Measurements from ENCODE around the gene PRKCQ.

The PRKCQ gene

DNA sequence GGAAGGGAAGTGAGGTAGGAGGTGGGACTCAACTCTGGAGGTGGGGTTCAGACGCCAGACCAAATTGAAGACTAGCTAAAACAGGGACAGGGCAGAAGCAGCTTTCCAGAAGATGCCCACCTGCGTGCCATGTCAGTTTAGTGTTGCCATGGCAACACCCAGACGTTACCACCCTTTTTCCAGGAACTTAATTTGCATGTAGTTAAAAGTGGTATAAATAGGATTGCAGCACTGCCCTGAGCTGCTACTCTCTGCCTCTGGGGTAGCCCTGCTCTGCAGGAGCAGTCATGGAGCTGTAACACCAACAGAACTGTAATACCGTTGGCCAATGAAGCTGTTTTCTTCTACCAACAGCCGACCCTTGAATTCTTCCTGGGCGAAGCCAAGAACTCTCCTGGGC lies 93.8 kb downstream of the PRKCQ start:
- no peak overlapping the region for H3K27ac ChIP-seq (ENCODE audit: low read length)
- no peaks in the 10 kb centered on the region for H3K27me3 ChIP-seq (ENCODE audit: insufficient read depth, low read length, poor library complexity)
- no peaks in the 10 kb centered on the region for H4K20me1 ChIP-seq (ENCODE audit: insufficient read depth, low read length)
- DNase-seq (no peak), ATAC-seq (ENCODE audit: insufficient read depth, low read depth) (no peak)
- H3K4me1 ChIP-seq (ENCODE audit: insufficient read depth, low read length) = peaks cover 7% of the 10 kb centered on the region
- H3K36me3 ChIP-seq (ENCODE audit: insufficient read depth, low read length) = peaks cover 82% of the 10 kb centered on the region
- H3K9me3 ChIP-seq (ENCODE audit: insufficient read depth, low read length, severe bottlenecking) = no peaks in the 10 kb centered on the region
- no peak overlapping the region for H3K9ac ChIP-seq (ENCODE audit: low read depth, low read length)
- TF ChIP-seq EZH2 (IDR thresholded peaks at IDR 0.05; ENCODE audit: borderline replicate concordance, low read depth, low read length, severe bottlenecking) = no peak
- TF ChIP-seq, protein P1, sequence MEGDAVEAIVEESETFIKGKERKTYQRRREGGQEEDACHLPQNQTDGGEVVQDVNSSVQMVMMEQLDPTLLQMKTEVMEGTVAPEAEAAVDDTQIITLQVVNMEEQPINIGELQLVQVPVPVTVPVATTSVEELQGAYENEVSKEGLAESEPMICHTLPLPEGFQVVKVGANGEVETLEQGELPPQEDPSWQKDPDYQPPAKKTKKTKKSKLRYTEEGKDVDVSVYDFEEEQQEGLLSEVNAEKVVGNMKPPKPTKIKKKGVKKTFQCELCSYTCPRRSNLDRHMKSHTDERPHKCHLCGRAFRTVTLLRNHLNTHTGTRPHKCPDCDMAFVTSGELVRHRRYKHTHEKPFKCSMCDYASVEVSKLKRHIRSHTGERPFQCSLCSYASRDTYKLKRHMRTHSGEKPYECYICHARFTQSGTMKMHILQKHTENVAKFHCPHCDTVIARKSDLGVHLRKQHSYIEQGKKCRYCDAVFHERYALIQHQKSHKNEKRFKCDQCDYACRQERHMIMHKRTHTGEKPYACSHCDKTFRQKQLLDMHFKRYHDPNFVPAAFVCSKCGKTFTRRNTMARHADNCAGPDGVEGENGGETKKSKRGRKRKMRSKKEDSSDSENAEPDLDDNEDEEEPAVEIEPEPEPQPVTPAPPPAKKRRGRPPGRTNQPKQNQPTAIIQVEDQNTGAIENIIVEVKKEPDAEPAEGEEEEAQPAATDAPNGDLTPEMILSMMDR (IDR thresholded peaks at IDR 0.05; ENCODE audit: borderline replicate concordance, extremely low read depth, low read length, poor library complexity, severe bottlenecking) = no peak
- H2AFZ ChIP-seq (ENCODE audit: low read depth, low read length) = no peak overlapping the region
- H3K79me2 ChIP-seq (ENCODE audit: insufficient read depth, low read length) = no peaks in the 10 kb centered on the region
- H3K4me3 ChIP-seq (ENCODE audit: low read depth in 1 of 2, low read length in 2 of 2) = no peak overlapping the region
- H3K4me2 ChIP-seq (ENCODE audit: insufficient read depth, low read length) = no peak overlapping the region

DNA sequence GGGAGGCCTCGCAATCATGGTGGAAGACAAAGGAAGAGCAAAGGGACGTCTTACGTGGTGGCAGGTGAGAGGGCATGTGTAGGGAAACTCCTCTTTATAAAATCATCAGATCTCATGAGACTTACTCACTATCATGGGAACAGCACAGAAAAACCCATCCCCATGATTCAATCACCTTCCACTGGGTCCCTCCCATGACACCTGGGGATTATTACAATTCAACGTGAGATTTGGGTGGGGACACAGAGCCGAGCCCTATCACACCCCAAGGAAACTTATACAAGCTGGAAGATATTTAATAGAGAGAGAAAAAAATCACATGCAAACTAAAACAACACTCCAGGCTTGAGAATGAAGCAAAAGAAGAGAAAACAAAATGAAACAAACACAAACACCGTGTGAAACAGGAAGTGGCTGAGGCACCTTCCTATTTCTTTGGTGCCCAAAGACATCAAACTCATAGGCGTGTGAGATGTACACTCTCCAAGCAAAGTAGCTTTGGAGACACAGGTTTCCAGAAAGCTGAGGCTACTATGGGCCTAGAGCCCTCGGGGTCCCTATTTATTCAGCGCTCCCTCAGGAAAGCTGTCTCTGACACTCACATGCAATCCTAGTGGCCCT lies 97.2 kb downstream of the PRKCQ start:
- Histone ChIP-seq H3K9ac (ENCODE audit: low read depth, low read length) (no peak overlapping the region), H3K79me2 (ENCODE audit: insufficient read depth, low read length) (no peaks in the 10 kb centered on the region), H4K20me1 (ENCODE audit: insufficient read depth, low read length) (no peaks in the 10 kb centered on the region), H3K4me2 (ENCODE audit: insufficient read depth, low read length) (no peak overlapping the region), H3K4me1 (ENCODE audit: insufficient read depth, low read length) (peaks cover 7% of the 10 kb centered on the region), H3K27me3 (ENCODE audit: insufficient read depth, low read length, poor library complexity) (no peaks in the 10 kb centered on the region), H3K27ac (ENCODE audit: low read length) (peak overlapping the region; percentile 8; the same call in 1 of the 2 replicates), H3K9me3 (ENCODE audit: insufficient read depth, low read length, severe bottlenecking) (no peaks in the 10 kb centered on the region), H3K36me3 (ENCODE audit: insufficient read depth, low read length) (peaks cover 89% of the 10 kb centered on the region), H2AFZ (ENCODE audit: low read depth, low read length) (no peak overlapping the region), H3K4me3 (ENCODE audit: low read depth in 1 of 2, low read length in 2 of 2) (no peak overlapping the region)
- DNase-seq (no peak), ATAC-seq (ENCODE audit: insufficient read depth, low read depth) (peak; percentile 40; the same call in 1 of the 3 replicates)
- no peak for TF ChIP-seq EZH2 (IDR thresholded peaks at IDR 0.05; ENCODE audit: borderline replicate concordance, low read depth, low read length, severe bottlenecking)
- TF ChIP-seq, protein P1 (IDR thresholded peaks at IDR 0.05; ENCODE audit: borderline replicate concordance, extremely low read depth, low read length, poor library complexity, severe bottlenecking) = no peak

DNA sequence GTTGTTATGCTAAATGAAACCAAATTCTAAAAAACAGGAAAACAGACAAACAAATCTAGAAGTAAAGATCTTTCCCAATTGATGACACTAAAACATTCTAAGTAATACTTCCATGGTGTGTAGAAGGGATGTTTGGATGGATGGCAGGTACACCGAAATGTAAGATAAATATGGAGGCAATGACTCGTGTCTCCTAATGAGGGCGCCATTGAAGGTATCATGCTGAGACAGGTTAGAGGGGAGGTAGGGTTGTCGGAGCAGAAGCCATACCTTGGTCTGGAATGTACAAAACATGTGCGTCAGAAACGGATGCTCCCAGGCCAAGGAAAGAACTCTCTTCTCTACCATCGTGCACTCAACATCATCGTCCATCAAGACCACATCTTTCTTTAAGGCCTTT lies 101.4 kb downstream of the PRKCQ start:
- Histone ChIP-seq H3K79me2 (ENCODE audit: insufficient read depth, low read length) (0 out of 2 replicates have a peak, but pooled peaks cover 2% of the 10 kb centered on the region), H3K9me3 (ENCODE audit: insufficient read depth, low read length, severe bottlenecking) (no peaks in the 10 kb centered on the region), H3K36me3 (ENCODE audit: insufficient read depth, low read length) (peaks cover 72% of the 10 kb centered on the region), H3K4me3 (ENCODE audit: low read depth in 1 of 2, low read length in 2 of 2) (no peak overlapping the region), H2AFZ (ENCODE audit: low read depth, low read length) (no peak overlapping the region), H4K20me1 (ENCODE audit: insufficient read depth, low read length) (no peaks in the 10 kb centered on the region), H3K9ac (ENCODE audit: low read depth, low read length) (no peak overlapping the region), H3K27ac (ENCODE audit: low read length) (no peak overlapping the region), H3K4me1 (ENCODE audit: insufficient read depth, low read length) (peaks cover 37% of the 10 kb centered on the region), H3K4me2 (ENCODE audit: insufficient read depth, low read length) (no peak overlapping the region), H3K27me3 (ENCODE audit: insufficient read depth, low read length, poor library complexity) (no peaks in the 10 kb centered on the region)
- no peak for TF ChIP-seq EZH2 (IDR thresholded peaks at IDR 0.05; ENCODE audit: borderline replicate concordance, low read depth, low read length, severe bottlenecking)
- TF ChIP-seq, protein P1 (IDR thresholded peaks at IDR 0.05; ENCODE audit: borderline replicate concordance, extremely low read depth, low read length, poor library complexity, severe bottlenecking) = peak; percentile 44
- ATAC-seq (ENCODE audit: insufficient read depth, low read depth) (no peak), DNase-seq (no peak)
